HepG2 (cell line): Measurements from ENCODE around the gene TMCC2.

Experiments
- BRCA1 ChIP-seq: sonication (generic); formaldehyde crosslinking; IDR thresholded peaks from 2 replicates; pipeline ENCODE4 v1.4.0; 2020; ENCODE audit warnings: missing genetic modification reagents
- ELF1 ChIP-seq: sonication (generic); formaldehyde crosslinking; IDR thresholded peaks from 2 replicates; pipeline ENCODE4 v1.4.0; 2020; ENCODE audit warnings: missing genetic modification reagents
- ETV6 ChIP-seq: sonication (generic); formaldehyde crosslinking; conservative IDR thresholded peaks from 2 replicates; pipeline ENCODE4 v1.4.0; 2020; ENCODE audit warnings: missing genetic modification reagents
- FOXA1 ChIP-seq, 2 experiments: fragments of 450-650 bp in 1 of 2; sonication (generic) in 1 of 2; formaldehyde crosslinking in 1 of 2; IDR thresholded peaks; 2 replicates each; pipeline versions ENCODE4 v1.4.0 to v1.6.1; 2016 to 2020; ENCODE audit warnings: missing genetic modification reagents in 1 of 2
- SRSF9 ChIP-seq: fragments of 200-400 bp; formaldehyde crosslinking; IDR thresholded peaks from 2 replicates; pipeline ENCODE4 v1.6.1; 2018; ENCODE audit warnings: borderline replicate concordance, mild to moderate bottlenecking, low read depth, low read length; ENCODE audit not compliant: insufficient read depth, poor library complexity, severe bottlenecking
- ZMYM4 ChIP-seq: sonication (generic); formaldehyde crosslinking; IDR thresholded peaks from 2 replicates; pipeline ENCODE4 v1.8.1; 2023; ENCODE audit warnings: mild to moderate bottlenecking, missing genetic modification reagents
- ZNF709 ChIP-seq: sonication (generic); formaldehyde crosslinking; IDR thresholded peaks from 2 replicates; pipeline ENCODE4 v1.5.0; 2020; ENCODE audit warnings: mild to moderate bottlenecking, missing genetic modification reagents
- TF ChIP-seq, protein P1 (sequence below), 2 experiments: IDR thresholded peaks; 2 replicates each; pipeline ENCODE4 v1.6.1; 2011 to 2012; ENCODE audit warnings: low read length in 2 of 2, borderline replicate concordance in 1 of 2, low read depth in 1 of 2, mild to moderate bottlenecking in 1 of 2, moderate library complexity in 1 of 2
- TF ChIP-seq, protein P2 (sequence below): sonication (generic); formaldehyde crosslinking; IDR thresholded peaks from 2 replicates; pipeline ENCODE4 v1.8.1; 2023; ENCODE audit warnings: mild to moderate bottlenecking, inconsistent platforms, moderate library complexity, missing genetic modification reagents, borderline replicate concordance

DNA sequence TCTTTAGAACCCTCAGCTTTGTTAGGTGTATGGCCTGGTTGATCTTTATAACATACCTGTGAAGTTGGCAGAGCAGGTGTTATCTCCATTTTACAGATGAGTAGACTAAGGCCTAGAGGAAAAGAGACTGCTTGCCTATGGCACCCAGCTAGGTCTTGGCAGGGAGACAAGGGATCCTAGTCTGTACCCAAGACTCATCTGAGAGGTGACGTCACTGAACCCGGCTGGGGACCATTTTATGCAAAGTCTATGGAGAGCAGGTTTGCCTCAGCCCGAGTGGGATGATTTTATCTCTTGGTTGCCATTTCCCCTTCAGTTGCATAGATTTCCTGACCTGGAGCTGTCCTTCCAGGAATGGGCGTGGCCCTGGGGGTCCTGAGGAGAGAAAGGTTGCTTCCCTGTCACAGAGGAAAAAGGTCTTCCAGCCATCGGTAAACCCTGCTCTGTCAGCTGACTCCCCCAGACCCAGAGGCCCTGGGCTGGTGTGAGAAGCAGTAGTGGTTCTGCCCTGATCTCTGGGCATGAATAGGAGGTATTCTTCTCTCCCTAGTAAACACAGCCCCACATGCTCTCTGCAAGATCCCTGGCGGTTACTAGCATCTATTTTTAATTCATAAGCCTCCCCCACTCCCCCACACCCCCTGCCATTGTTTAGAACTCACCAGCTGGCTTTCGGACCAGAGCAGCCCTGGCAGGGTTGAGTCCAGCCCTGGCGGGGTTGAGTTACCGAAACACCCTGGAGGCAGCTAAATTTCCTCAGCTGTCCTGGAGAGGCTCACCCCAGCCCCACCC is 19.6 kb downstream of the TMCC2 start:
- TF ChIP-seq ELF1 (CRISPR knock-in tag) (no peak), ZNF709 (CRISPR knock-in tag) (no peak), BRCA1 (CRISPR knock-in tag) (no peak), ZMYM4 (CRISPR knock-in tag) (no peak), SRSF9 (no peak), FOXA1 (IDR thresholded peaks at IDR 0.05) (no peak), FOXA1 (CRISPR knock-in tag; IDR thresholded peaks at IDR 0.05) (no peak), ETV6 (CRISPR knock-in tag) (no peak)
- TF ChIP-seq, protein P1, sequence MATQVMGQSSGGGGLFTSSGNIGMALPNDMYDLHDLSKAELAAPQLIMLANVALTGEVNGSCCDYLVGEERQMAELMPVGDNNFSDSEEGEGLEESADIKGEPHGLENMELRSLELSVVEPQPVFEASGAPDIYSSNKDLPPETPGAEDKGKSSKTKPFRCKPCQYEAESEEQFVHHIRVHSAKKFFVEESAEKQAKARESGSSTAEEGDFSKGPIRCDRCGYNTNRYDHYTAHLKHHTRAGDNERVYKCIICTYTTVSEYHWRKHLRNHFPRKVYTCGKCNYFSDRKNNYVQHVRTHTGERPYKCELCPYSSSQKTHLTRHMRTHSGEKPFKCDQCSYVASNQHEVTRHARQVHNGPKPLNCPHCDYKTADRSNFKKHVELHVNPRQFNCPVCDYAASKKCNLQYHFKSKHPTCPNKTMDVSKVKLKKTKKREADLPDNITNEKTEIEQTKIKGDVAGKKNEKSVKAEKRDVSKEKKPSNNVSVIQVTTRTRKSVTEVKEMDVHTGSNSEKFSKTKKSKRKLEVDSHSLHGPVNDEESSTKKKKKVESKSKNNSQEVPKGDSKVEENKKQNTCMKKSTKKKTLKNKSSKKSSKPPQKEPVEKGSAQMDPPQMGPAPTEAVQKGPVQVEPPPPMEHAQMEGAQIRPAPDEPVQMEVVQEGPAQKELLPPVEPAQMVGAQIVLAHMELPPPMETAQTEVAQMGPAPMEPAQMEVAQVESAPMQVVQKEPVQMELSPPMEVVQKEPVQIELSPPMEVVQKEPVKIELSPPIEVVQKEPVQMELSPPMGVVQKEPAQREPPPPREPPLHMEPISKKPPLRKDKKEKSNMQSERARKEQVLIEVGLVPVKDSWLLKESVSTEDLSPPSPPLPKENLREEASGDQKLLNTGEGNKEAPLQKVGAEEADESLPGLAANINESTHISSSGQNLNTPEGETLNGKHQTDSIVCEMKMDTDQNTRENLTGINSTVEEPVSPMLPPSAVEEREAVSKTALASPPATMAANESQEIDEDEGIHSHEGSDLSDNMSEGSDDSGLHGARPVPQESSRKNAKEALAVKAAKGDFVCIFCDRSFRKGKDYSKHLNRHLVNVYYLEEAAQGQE (IDR thresholded peaks at IDR 0.05; ENCODE audit: borderline replicate concordance in 1 of 2, low read depth in 1 of 2, low read length in 2 of 2), result no peak
- TF ChIP-seq, protein P2, sequence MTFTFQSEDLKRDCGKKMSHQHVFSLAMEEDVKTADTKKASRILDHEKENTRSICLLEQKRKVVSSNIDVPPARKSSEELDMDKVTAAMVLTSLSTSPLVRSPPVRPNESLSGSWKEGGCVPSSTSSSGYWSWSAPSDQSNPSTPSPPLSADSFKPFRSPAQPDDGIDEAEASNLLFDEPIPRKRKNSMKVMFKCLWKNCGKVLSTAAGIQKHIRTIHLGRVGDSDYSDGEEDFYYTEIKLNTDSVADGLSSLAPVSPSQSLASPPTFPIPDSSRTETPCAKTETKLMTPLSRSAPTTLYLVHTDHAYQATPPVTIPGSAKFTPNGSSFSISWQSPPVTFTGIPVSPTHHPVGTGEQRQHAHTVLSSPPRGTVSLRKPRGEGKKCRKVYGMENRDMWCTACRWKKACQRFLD (CRISPR knock-in tag), result no peak
